ENCODE measurements around the gene PIKFYVE. TPM values are rescaled to one million over a fixed set of nuclear protein-coding genes. Genes with fewer than 3 reads are reported as not detected.

Gene PIKFYVE
- total and polyA plus RNA-seq, 7 experiments from 2014 or later, result 5.9 to 52.3 (median 36.5) TPM

- DNase-seq (no peak), ATAC-seq (no peak)
- peaks cover 18 to 70% (median 53%) of the 10 kb centered on the region in 5 donors for H3K36me3 Mint-ChIP-seq
- no peak overlapping the region for H3K27ac Mint-ChIP-seq
- ChIA-PET POLR2A (no interaction called here), CTCF (no interaction called here)
- Histone ChIP-seq H3K4me3 (ENCODE audit: low read length) (no peak overlapping the region), H3K4me1 (ENCODE audit: control insufficient read depth in 2 of 2, insufficient read depth in 2 of 2, low read length in 2 of 2) (no peaks in the 10 kb centered on the region), H3K27ac (ENCODE audit: low read depth, low read length) (no peak overlapping the region), H3K36me3 (ENCODE audit: control insufficient read depth in 2 of 3, insufficient read depth in 3 of 3, low read length in 3 of 3) (peaks cover 5 to 63% (median 15%) of the 10 kb centered on the region in 3 experiments), H3K27me3 (ENCODE audit: control insufficient read depth in 2 of 2, insufficient read depth in 2 of 2, low read length in 2 of 2) (no peaks in the 10 kb centered on the region), H3K9me3 (ENCODE audit: control insufficient read depth in 2 of 3, low read length in 3 of 3) (no peaks in the 10 kb centered on the region)
- H3K4me3 Mint-ChIP-seq, result no peak overlapping the region
- peaks cover 6 to 15% (median 11%) of the 10 kb centered on the region in 7 donors for H3K4me1 Mint-ChIP-seq
- peaks cover 0 to 13% (median 6%) of the 10 kb centered on the region in 11 donors for H3K9me3 Mint-ChIP-seq
- no peaks in the 10 kb centered on the region for H3K27me3 Mint-ChIP-seq
- intact Hi-C loops (cut with micrococcal nuclease), result no loop called here
These were observed 19.8 kb downstream of the PIKFYVE start for GRCh38 chr2:208285853-208286252.

- Mint-ChIP-seq H3K4me1 (peaks cover 17 to 60% (median 55%) of the 10 kb centered on the region in 7 donors), H3K27ac (peak overlapping the region in 4 of 9 donors; percentile 0 to 58 (median 40)), H3K4me3 (no peak overlapping the region), H3K9me3 (peaks cover 0 to 12% (median 5%) of the 10 kb centered on the region in 11 donors), H3K36me3 (peaks cover 23 to 74% (median 54%) of the 10 kb centered on the region in 5 donors), H3K27me3 (no peaks in the 10 kb centered on the region)
- no peaks in the 10 kb centered on the region for H3K27me3 ChIP-seq (ENCODE audit: control insufficient read depth in 2 of 2, insufficient read depth in 2 of 2, low read length in 2 of 2)
- H3K36me3 ChIP-seq (ENCODE audit: control insufficient read depth in 2 of 3, insufficient read depth in 3 of 3, low read length in 3 of 3), result peaks cover 5 to 35% (median 6%) of the 10 kb centered on the region in 3 experiments
- no peak for ATAC-seq
- CTCF ChIA-PET, result no interaction called here
- DNase-seq, result no peak
- H3K9me3 ChIP-seq (ENCODE audit: control insufficient read depth in 2 of 3, low read length in 3 of 3), result no peaks in the 10 kb centered on the region
- H3K4me1 ChIP-seq (ENCODE audit: control insufficient read depth in 2 of 2, insufficient read depth in 2 of 2, low read length in 2 of 2), result peaks cover 0 to 3% of the 10 kb centered on the region in 2 donors
- no peak overlapping the region for H3K4me3 ChIP-seq (ENCODE audit: low read length)
- POLR2A ChIA-PET, result no interaction called here
- intact Hi-C loops (cut with micrococcal nuclease), result no loop called here
- no peak overlapping the region for H3K27ac ChIP-seq (ENCODE audit: low read depth, low read length)
These were observed 28.5 kb downstream of the PIKFYVE start for GRCh38 chr2:208294482-208295024.

- ChIA-PET POLR2A (no interaction called here), CTCF (no interaction called here)
- Histone ChIP-seq H3K4me1 (ENCODE audit: control insufficient read depth in 2 of 2, insufficient read depth in 2 of 2, low read length in 2 of 2) (peaks cover 0 to 3% of the 10 kb centered on the region in 2 donors), H3K27ac (ENCODE audit: low read depth, low read length) (no peak overlapping the region), H3K36me3 (ENCODE audit: control insufficient read depth in 2 of 3, insufficient read depth in 3 of 3, low read length in 3 of 3) (peaks cover 5 to 37% (median 8%) of the 10 kb centered on the region in 3 experiments), H3K9me3 (ENCODE audit: control insufficient read depth in 2 of 3, low read length in 3 of 3) (no peaks in the 10 kb centered on the region), H3K4me3 (ENCODE audit: low read length) (no peak overlapping the region), H3K27me3 (ENCODE audit: control insufficient read depth in 2 of 2, insufficient read depth in 2 of 2, low read length in 2 of 2) (no peaks in the 10 kb centered on the region)
- no peak for ATAC-seq
- Mint-ChIP-seq H3K4me3 (no peak overlapping the region), H3K27me3 (no peaks in the 10 kb centered on the region), H3K9me3 (peaks cover 0 to 4% (median 0%) of the 10 kb centered on the region in 11 donors), H3K27ac (peak overlapping the region in 1 of 9 donors; percentile 39), H3K4me1 (peaks cover 17 to 55% (median 53%) of the 10 kb centered on the region in 7 donors), H3K36me3 (peaks cover 19 to 75% (median 49%) of the 10 kb centered on the region in 5 donors)
- intact Hi-C loops (cut with micrococcal nuclease), result no loop called here
- DNase-seq, result no peak
These were observed 29.8 kb downstream of the PIKFYVE start for GRCh38 chr2:208295834-208296233.

GRCh38 chr2:208296610-208297009, 30.6 kb downstream of the PIKFYVE start:
- Histone ChIP-seq H3K9me3 (ENCODE audit: control insufficient read depth in 2 of 3, low read length in 3 of 3) (no peaks in the 10 kb centered on the region), H3K27ac (ENCODE audit: low read depth, low read length) (no peak overlapping the region), H3K27me3 (ENCODE audit: control insufficient read depth in 2 of 2, insufficient read depth in 2 of 2, low read length in 2 of 2) (no peaks in the 10 kb centered on the region), H3K4me1 (ENCODE audit: control insufficient read depth in 2 of 2, insufficient read depth in 2 of 2, low read length in 2 of 2) (peaks cover 0 to 3% of the 10 kb centered on the region in 2 donors), H3K36me3 (ENCODE audit: control insufficient read depth in 2 of 3, insufficient read depth in 3 of 3, low read length in 3 of 3) (peaks cover 10 to 40% (median 11%) of the 10 kb centered on the region in 3 experiments), H3K4me3 (ENCODE audit: low read length) (no peak overlapping the region)
- no peaks in the 10 kb centered on the region for H3K27me3 Mint-ChIP-seq
- H3K9me3 Mint-ChIP-seq, result peaks cover 0 to 1% (median 0%) of the 10 kb centered on the region in 11 donors
- H3K4me1 Mint-ChIP-seq, result peaks cover 14 to 48% (median 45%) of the 10 kb centered on the region in 7 donors
- H3K4me3 Mint-ChIP-seq, result peak overlapping the region in 1 of 10 donors; percentile 23
- H3K27ac Mint-ChIP-seq, result peak overlapping the region in 4 of 9 donors; percentile 13 to 39 (median 18)
- peaks cover 19 to 74% (median 42%) of the 10 kb centered on the region in 5 donors for H3K36me3 Mint-ChIP-seq
- no peak for DNase-seq
- POLR2A ChIA-PET, result no interaction called here
- intact Hi-C loops (cut with micrococcal nuclease), result no loop called here
- ATAC-seq, result no peak
- CTCF ChIA-PET, result no interaction called here

GRCh38 chr2:208297961-208298360, 31.9 kb downstream of the PIKFYVE start:
- H3K27me3 Mint-ChIP-seq, result no peaks in the 10 kb centered on the region
- ATAC-seq (no peak), DNase-seq (no peak)
- peaks cover 19 to 67% (median 30%) of the 10 kb centered on the region in 5 donors for H3K36me3 Mint-ChIP-seq
- ChIA-PET POLR2A (no interaction called here), CTCF (no interaction called here)
- no peak overlapping the region for H3K4me3 Mint-ChIP-seq
- Histone ChIP-seq H3K36me3 (ENCODE audit: control insufficient read depth in 2 of 3, insufficient read depth in 3 of 3, low read length in 3 of 3) (peaks cover 11 to 43% (median 12%) of the 10 kb centered on the region in 3 experiments), H3K9me3 (ENCODE audit: control insufficient read depth in 2 of 3, low read length in 3 of 3) (no peaks in the 10 kb centered on the region), H3K27me3 (ENCODE audit: control insufficient read depth in 2 of 2, insufficient read depth in 2 of 2, low read length in 2 of 2) (no peaks in the 10 kb centered on the region), H3K27ac (ENCODE audit: low read depth, low read length) (no peak overlapping the region), H3K4me3 (ENCODE audit: low read length) (no peak overlapping the region), H3K4me1 (ENCODE audit: control insufficient read depth in 2 of 2, insufficient read depth in 2 of 2, low read length in 2 of 2) (peaks cover 0 to 3% of the 10 kb centered on the region in 2 donors)
- intact Hi-C loops (cut with micrococcal nuclease), result no loop called here
- H3K9me3 Mint-ChIP-seq, result no peaks in the 10 kb centered on the region
- peaks cover 10 to 34% (median 32%) of the 10 kb centered on the region in 7 donors for H3K4me1 Mint-ChIP-seq
- no peak overlapping the region for H3K27ac Mint-ChIP-seq

GRCh38 chr2:208300847-208301618, 35.0 kb downstream of the PIKFYVE start:
- H3K4me1 ChIP-seq (ENCODE audit: control insufficient read depth in 2 of 2, insufficient read depth in 2 of 2, low read length in 2 of 2), result no peaks in the 10 kb centered on the region
- H3K36me3 ChIP-seq (ENCODE audit: control insufficient read depth in 2 of 3, insufficient read depth in 3 of 3, low read length in 3 of 3), result peaks cover 10 to 57% (median 15%) of the 10 kb centered on the region in 3 experiments
- Mint-ChIP-seq H3K9me3 (no peaks in the 10 kb centered on the region), H3K27ac (no peak overlapping the region), H3K4me3 (no peak overlapping the region), H3K36me3 (peaks cover 12 to 67% (median 28%) of the 10 kb centered on the region in 5 donors), H3K27me3 (no peaks in the 10 kb centered on the region), H3K4me1 (peaks cover 2 to 14% (median 7%) of the 10 kb centered on the region in 7 donors)
- no peaks in the 10 kb centered on the region for H3K27me3 ChIP-seq (ENCODE audit: control insufficient read depth in 2 of 2, insufficient read depth in 2 of 2, low read length in 2 of 2)
- no peak for DNase-seq
- CTCF ChIA-PET, result no interaction called here
- no peak overlapping the region for H3K4me3 ChIP-seq (ENCODE audit: low read length)
- no peaks in the 10 kb centered on the region for H3K9me3 ChIP-seq (ENCODE audit: control insufficient read depth in 2 of 3, low read length in 3 of 3)
- no peak for ATAC-seq
- intact Hi-C loops (cut with micrococcal nuclease), result no loop called here
- H3K27ac ChIP-seq (ENCODE audit: low read depth, low read length), result no peak overlapping the region
- POLR2A ChIA-PET, result no interaction called here

All from naive thymus-derived CD4-positive, alpha-beta T cell (primary cell).